Stimulated activated CD4-positive, alpha-beta T cell treated with anti-CD3 and anti-CD28 coated beads, Interleukin-15, amount 100 ng/mL, for 48 hours (primary cell): ENCODE results near the gene FHIT.

Experiments
- DNase-seq, 2 donors: peaks; one replicate each; pipeline ENCODE4 v3.0.0-alpha.2; 2020; ENCODE audit warnings: low read depth in 2 of 2

FHIT gene

GRCh38 chr3:60000311-60001105 lies 1250.7 kb downstream of the FHIT start:
- DNase-seq = no peak

GRCh38 chr3:59998058-59998457 lies 1253.2 kb downstream of the FHIT start:
- no peak for DNase-seq

GRCh38 chr3:59997583-59997982 lies 1253.7 kb downstream of the FHIT start:
- no peak for DNase-seq

GRCh38 chr3:59996056-59996455 lies 1255.2 kb downstream of the FHIT start:
- no peak for DNase-seq

GRCh38 chr3:59995563-59995962 lies 1255.7 kb downstream of the FHIT start:
- DNase-seq = no peak

GRCh38 chr3:59994732-59995304 lies 1256.4 kb downstream of the FHIT start:
- no peak for DNase-seq

- peak in 1 of 2 donors; percentile 31 for DNase-seq
Observed at GRCh38 chr3:59992578-59992977, 1258.7 kb downstream of the FHIT start.

GRCh38 chr3:59990915-59991314 lies 1260.3 kb downstream of the FHIT start:
- no peak for DNase-seq

- DNase-seq = no peak
Observed at GRCh38 chr3:59982510-59982909, 1268.7 kb downstream of the FHIT start.

- no peak for DNase-seq
Observed at GRCh38 chr3:59981377-59981776, 1269.9 kb downstream of the FHIT start.

GRCh38 chr3:59980576-59980975 lies 1270.7 kb downstream of the FHIT start:
- DNase-seq = no peak

- DNase-seq = peak; percentile 6 to 17
Observed at GRCh38 chr3:59979542-59979941, 1271.7 kb downstream of the FHIT start.

GRCh38 chr3:59978979-59979378 lies 1272.3 kb downstream of the FHIT start:
- DNase-seq = peak in 1 of 2 donors; percentile 28

- DNase-seq = no peak
Observed at GRCh38 chr3:59970796-59971195, 1280.5 kb downstream of the FHIT start.

- no peak for DNase-seq
Observed at GRCh38 chr3:59970376-59970775, 1280.9 kb downstream of the FHIT start.

GRCh38 chr3:59968513-59969045 lies 1282.7 kb downstream of the FHIT start:
- DNase-seq = no peak

- DNase-seq = no peak
Observed at GRCh38 chr3:59963676-59964075, 1287.6 kb downstream of the FHIT start.

- no peak for DNase-seq
Observed at GRCh38 chr3:59957150-59957549, 1294.1 kb downstream of the FHIT start.

- no peak for DNase-seq
Observed at GRCh38 chr3:59953104-59953503, 1298.1 kb downstream of the FHIT start.

- no peak for DNase-seq
Observed at GRCh38 chr3:59949311-59949710, 1301.9 kb downstream of the FHIT start.

GRCh38 chr3:59946401-59946800 lies 1304.9 kb downstream of the FHIT start:
- no peak for DNase-seq

GRCh38 chr3:59940718-59941117 lies 1310.5 kb downstream of the FHIT start:
- no peak for DNase-seq

GRCh38 chr3:59939826-59940426 lies 1311.3 kb downstream of the FHIT start:
- DNase-seq = no peak
